ENCODE measurements around the gene TLK2.
"Not testable (repeated sequence)": the region's sequence is repeated elsewhere in the genome, so short reads cannot be mapped to it uniquely, and the experiment has no call there.

The TLK2 gene

GRCh38 chr17:62562656-62563055 is 84.0 kb downstream of the TLK2 start:
- no peak for DNase-seq (ENCODE audit: low read depth)

GRCh38 chr17:62565817-62566216 is 87.2 kb downstream of the TLK2 start:
- peak; percentile 64 for DNase-seq (ENCODE audit: low read depth)

- DNase-seq (ENCODE audit: low read depth) = no peak
Measured at GRCh38 chr17:62566996-62567578, 88.5 kb downstream of the TLK2 start.

DNA sequence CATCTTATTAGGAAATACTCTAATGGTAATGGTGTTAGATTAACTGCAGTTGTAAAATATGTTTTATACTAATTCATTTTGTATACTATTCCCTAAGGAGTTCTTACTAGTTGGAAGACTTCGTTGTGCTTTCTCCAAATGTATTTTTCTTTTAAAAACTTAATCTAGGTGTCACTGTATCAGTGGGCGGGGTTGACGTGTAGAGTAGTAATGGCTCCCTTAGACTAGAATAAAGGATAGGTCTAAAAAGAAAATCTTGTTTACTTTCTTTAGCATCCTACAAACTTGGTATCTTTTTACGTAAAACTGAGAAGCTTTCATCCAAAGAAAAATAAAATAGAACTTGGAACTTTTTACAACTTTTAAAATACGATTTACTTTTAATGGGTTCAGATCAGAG is 93.9 kb downstream of the TLK2 start:
- no peak for DNase-seq (ENCODE audit: low read depth)

DNA sequence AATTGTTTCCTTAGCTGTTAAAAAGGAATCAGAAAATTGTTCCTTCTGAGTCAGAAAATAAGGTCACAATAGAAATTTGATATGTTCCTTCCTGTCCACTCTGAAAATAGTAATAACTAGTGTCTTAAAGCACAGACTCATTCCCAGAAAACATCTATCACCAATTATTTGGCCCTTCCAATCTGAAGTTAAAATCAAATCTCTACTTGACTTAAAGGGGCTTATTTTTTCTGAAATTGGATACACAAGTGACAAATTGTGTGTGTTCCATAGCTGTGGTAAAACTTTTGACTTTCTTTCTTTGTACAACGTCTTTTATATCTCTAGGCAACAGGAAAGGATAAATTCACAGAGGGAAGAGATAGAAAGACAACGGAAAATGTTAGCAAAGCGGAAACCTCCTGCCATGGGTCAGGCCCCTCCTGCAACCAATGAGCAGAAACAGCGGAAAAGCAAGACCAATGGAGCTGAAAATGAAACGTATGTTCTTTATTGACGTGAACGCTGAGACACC is 94.3 kb downstream of the TLK2 start:
- no peak for DNase-seq (ENCODE audit: low read depth)

DNA sequence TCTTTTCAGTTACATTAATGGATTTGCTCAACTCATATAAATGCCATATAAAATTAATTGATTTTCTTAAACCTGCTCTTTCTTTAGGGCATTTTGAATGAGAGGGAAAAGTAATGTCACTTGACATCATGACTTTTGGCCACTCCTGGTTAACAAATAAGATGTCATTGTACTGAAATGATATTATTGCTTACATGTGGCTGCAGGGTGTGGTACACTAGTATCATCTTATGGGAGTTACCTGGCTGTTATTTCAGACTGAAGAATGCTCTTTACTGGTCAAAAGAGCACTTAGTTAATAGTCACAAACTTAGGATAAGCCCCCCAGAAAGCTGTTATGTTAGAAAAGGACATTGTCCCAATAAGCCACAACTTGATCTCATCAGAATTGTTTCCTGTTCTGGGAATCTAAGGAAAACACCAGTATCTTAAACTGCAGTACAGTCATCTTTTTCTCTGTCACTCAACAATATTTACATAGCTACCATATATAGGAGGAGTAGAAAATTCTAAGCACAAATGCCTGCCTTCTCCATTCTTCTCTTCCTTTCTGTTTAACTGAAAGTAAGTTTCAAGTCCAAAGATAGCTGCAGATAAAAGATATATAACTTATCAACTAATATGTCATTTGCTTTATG is 95.0 kb downstream of the TLK2 start:
- no peak for DNase-seq (ENCODE audit: low read depth)

GRCh38 chr17:62576382-62576781 is 97.8 kb downstream of the TLK2 start:
- no peak for DNase-seq (ENCODE audit: low read depth)

DNA sequence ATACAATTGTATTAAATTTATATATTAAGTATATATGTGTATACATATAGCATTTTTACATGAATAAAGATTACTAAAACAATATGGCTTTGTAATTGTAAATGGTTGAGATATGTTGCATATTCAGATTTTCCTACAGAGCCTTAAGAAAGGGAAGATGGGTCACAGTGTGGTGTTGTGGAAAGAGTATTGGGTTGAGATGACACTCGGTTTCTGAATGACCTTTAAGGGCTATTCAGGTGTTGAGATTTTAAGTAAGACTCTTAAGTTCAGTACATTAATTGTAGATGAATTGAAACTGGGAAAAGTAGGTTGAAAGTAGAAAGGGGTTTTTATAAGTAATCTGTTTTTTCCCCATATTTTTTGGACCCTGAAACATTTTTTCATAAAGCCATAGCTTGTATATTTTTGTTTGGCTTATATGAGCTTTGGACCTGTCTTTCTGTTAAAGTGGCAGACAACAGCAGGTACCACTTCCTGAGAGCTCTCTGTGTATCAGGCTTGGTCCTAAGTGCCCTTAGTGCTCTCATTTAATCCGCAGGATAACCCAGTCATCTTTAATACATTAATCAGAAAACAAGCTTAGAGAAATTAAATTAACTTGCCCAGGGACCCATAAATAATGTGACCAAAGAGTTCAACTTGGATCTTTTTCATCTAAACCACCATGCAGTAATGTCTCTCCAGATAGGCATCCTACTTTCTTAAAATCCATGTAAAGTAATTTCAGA is 100.3 kb downstream of the TLK2 start:
- DNase-seq (ENCODE audit: low read depth) = no peak

- no peak for DNase-seq (ENCODE audit: low read depth)
Measured at GRCh38 chr17:62580947-62581346, 102.3 kb downstream of the TLK2 start.

- DNase-seq (ENCODE audit: low read depth) = no peak
Measured at GRCh38 chr17:62581764-62582163, 103.1 kb downstream of the TLK2 start.

- DNase-seq (ENCODE audit: low read depth) = no peak
Measured at GRCh38 chr17:62587554-62587953, 108.9 kb downstream of the TLK2 start.

- no peak for DNase-seq (ENCODE audit: low read depth)
Measured at GRCh38 chr17:62588109-62588508, 109.5 kb downstream of the TLK2 start.

- DNase-seq (ENCODE audit: low read depth) = no peak
Measured at GRCh38 chr17:62591333-62591732, 112.7 kb downstream of the TLK2 start.

DNA sequence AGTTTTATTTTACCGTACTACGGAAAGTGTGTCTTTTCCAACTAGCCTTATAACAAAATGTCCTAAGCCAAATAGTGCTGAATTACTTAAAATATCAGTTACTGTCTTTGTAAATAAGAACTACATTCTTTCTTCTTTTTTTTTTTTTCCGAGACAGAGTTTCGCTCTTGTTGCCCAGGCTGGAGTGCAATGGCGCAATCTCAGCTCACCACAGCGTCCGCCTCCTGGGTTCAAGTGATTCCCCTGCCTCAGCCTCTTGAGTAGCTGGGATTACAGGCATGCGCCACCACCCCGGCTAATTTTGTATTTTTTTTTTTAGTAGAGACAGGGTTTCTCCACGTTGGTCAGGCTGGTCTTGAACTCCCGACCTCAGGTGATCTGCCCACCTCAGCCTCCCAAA is 113.2 kb downstream of the TLK2 start:
- DNase-seq (ENCODE audit: low read depth) = not testable (repeated sequence)

DNA sequence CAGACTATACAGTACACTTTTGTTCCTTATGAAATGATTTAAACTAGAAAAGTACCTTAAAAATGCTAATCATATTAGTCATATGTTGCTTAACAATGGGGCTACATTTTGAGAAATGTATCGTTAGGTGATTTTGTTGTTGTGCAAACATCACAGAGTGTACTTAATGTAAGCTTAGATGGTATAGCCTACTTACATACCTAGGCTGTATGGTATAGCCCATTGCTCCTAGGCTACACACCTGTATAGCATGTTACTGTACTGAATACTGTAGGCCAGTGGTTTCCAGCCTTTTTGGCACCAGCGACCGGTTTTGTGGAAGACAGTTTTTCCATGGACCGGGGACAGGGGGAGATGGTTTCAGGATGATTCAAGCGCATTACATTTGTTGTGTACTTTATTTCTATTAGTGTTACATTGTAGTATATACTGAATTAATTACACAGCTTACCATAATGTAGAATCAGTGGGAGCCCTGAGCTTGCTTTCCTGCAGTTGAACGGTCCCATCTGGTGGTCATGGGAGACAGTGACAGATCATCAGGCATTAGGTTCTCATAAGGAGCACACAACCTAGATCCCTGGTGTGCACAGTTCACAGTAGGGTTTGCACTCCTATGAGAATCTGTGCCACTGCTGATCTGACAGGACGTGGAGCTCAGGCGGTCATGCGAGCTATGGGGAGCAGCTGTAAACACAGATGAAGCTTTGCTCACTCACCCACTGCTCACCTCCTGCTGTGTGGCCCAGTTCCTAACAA is 113.9 kb downstream of the TLK2 start:
- no peak for DNase-seq (ENCODE audit: low read depth)

GRCh38 chr17:62595484-62595883 is 116.9 kb downstream of the TLK2 start:
- no peak for DNase-seq (ENCODE audit: low read depth)

DNA sequence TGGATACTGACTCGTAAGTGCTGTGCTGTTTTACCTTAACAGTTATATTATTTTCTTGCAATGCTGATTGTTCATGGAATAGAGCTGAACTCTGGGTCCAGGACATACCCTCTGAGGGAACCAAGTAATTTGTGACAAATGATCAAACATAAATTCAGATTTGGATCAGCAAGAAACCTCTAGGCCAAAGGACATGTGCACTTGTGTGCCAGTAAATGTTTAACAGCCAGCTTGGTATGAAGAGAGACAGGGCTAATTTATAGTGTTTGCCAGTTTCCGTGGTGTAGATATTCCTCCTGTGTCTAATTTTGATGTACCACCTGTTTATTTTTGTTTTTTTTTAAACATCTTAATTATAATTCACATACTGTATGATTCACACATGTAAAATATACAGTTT is 118.0 kb downstream of the TLK2 start:
- DNase-seq (ENCODE audit: low read depth) = no peak

DNA sequence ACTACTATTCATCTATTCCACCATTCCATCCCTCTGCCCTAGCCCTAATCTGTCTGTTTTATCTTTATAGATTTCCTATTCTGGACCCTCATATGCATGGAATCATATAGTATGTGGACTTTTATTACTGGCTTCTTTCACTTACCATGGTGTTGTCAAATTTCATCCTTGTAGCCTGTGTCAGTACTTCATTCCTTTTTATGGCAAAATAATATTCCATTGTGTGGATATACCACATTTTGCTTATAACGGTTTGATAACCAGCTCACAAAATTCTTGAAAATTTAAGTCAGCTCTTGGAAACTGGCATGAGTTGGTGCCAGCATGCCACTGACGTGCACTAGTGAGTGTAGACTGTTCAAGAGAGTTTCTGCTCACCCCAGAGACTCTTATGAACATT is 118.5 kb downstream of the TLK2 start:
- DNase-seq (ENCODE audit: low read depth) = no peak

DNA sequence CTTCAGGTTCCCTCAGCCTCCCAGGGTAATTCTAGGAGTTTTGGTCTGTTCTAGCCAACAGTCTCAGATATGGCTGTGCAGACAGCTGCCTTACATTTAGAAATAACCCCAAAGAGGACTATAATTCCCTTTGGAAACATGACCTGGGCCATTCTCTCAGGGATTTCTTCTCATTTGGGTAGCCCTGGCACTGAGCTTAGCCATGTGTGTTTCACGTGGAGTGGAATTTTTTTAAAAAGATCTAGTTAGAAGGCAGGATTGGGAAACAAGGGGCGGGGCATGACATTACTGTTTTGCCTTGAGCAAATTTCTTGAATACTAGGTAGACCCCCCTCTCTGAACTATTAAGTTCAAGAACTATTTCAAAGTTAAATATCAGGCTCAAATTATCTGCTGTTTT is 119.3 kb downstream of the TLK2 start:
- no peak for DNase-seq (ENCODE audit: low read depth)

DNA sequence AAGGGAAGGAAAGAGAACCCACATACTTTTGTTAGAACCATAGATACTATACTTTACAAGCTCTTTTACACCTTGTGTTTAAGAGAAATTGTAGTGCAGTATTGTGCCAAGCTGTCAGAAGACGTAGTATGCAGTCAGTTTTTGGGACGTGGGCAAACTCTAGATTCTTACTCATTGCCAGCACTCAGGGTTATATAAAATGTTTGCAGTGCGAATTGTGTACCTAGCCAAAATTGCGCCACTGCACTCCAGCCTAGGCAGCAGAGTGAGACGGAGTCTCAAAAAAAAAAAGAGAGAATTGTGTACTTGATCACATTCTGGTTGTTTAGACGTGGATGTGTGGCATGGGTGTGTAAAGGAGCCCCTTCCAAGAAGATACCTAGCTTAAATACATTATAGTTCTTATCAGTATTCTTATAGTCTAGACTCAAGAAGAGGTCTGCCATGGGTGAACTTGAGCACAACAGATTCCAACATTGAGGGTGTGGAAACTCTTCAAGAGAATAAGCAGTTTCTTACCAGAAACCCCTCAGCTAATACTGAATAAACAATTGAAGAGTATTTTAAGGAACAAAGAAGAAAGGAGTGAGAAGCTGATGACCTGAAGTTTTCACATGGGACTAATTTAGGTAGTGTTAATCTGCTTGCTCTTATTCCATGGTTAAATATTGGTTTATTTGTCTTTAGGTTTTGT is 121.5 kb downstream of the TLK2 start:
- DNase-seq (ENCODE audit: low read depth) = no peak

GRCh38 chr17:62600805-62601204 is 122.2 kb downstream of the TLK2 start:
- DNase-seq (ENCODE audit: low read depth) = no peak

DNA sequence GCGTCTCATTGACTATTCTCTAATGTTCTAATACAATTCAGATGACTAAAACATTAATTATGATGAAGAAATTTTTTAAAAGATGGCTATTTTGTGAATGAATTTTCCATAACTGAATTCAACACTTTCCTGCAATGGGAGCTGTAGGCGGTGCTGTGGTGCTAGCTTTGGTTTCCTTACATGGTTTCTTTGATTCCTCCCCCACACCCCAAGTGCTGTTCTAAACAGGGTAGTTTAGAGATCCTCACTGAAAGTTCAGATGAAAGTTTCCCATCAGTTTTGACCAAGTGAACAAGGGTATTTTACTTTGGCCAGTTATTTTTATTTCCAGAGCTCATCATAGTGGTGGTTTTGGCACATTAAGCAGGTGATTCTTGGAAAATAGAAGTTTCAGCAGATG is 122.8 kb downstream of the TLK2 start:
- no peak for DNase-seq (ENCODE audit: low read depth)
